ENCODE measurements around the gene ATMIN.

The ATMIN gene

DNA sequence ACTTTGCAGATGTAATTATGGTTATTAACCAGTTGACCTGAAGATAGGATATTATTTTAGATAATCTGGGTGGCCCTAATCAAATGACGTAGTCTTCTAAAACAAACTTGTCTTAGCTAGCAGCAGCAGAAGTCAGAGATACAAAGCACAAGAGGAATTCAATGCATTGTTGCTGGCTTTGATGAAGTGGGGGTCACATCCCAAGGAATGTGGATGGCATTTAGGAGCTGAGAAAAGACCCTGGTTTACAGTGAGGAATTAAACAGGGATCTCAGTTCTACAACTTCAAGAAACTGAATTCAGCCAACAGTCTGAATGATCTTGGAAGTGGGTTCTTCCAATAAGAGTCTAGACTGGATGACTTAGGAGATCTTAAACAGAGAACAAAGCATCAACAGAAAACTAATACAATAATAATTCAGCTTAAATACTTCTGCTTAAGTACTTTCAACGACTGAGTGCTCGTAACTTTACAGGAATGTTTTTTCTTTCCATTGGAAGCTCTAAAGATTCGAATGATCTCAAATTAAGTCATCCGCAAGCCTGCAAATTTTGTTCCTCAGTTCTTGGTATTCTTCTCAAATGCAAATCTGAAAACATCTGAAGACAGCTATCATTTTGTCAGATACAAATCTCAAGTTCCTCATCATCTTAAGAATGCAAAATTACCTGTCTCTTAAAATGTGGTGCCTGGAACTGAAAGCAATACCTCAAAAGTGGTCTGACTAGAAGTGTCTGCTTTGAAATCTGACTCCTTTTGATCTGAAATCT, 38.1 kb downstream of the ATMIN start:
- FAIRE-seq (no peak), DNase-seq (ENCODE audit: insufficient read length) (no peak)
- TF ChIP-seq TAF1 (IDR thresholded peaks at IDR 0.05; ENCODE audit: borderline replicate concordance, low read depth, low read length) = no peak
- no peak for TF ChIP-seq POLR2AphosphoS5 (IDR thresholded peaks at IDR 0.05; ENCODE audit: low read depth, low read length)
- TF ChIP-seq POLR2A (IDR thresholded peaks at IDR 0.05; ENCODE audit: low read depth, low read length) = no peak

GRCh38 chr16:81076566-81077075, 41.0 kb downstream of the ATMIN start:
- FAIRE-seq (no peak), DNase-seq (ENCODE audit: insufficient read length) (peak; percentile 63)
- TF ChIP-seq POLR2A (IDR thresholded peaks at IDR 0.05; ENCODE audit: low read depth, low read length) (no peak), TAF1 (IDR thresholded peaks at IDR 0.05; ENCODE audit: borderline replicate concordance, low read depth, low read length) (no peak; the same call in 1 of the 2 replicates), POLR2AphosphoS5 (IDR thresholded peaks at IDR 0.05; ENCODE audit: low read depth, low read length) (no peak)

- FAIRE-seq = peak; percentile 99
- TF ChIP-seq TAF1 (IDR thresholded peaks at IDR 0.05; ENCODE audit: borderline replicate concordance, low read depth, low read length) (no peak; the same call in none of the 2 replicates), POLR2AphosphoS5 (IDR thresholded peaks at IDR 0.05; ENCODE audit: low read depth, low read length) (peak; percentile 79), POLR2A (IDR thresholded peaks at IDR 0.05; ENCODE audit: low read depth, low read length) (peak; percentile 81)
- peak; percentile 93 for DNase-seq (ENCODE audit: insufficient read length)
Measured at GRCh38 chr16:81077076-81077940, 41.7 kb downstream of the ATMIN start, which contains the start of gene C16orf46. Gene C16orf46, minus strand, starts transcription at chr16:81077238. Its CDS starts 13,283 bp downstream, at chr16:81063955.

- FAIRE-seq = no peak
- TF ChIP-seq POLR2AphosphoS5 (IDR thresholded peaks at IDR 0.05; ENCODE audit: low read depth, low read length) (no peak), TAF1 (IDR thresholded peaks at IDR 0.05; ENCODE audit: borderline replicate concordance, low read depth, low read length) (no peak), POLR2A (IDR thresholded peaks at IDR 0.05; ENCODE audit: low read depth, low read length) (no peak)
- DNase-seq (ENCODE audit: insufficient read length) = no peak
Measured at GRCh38 chr16:81080233-81080632, 44.6 kb downstream of the ATMIN start.

DNA sequence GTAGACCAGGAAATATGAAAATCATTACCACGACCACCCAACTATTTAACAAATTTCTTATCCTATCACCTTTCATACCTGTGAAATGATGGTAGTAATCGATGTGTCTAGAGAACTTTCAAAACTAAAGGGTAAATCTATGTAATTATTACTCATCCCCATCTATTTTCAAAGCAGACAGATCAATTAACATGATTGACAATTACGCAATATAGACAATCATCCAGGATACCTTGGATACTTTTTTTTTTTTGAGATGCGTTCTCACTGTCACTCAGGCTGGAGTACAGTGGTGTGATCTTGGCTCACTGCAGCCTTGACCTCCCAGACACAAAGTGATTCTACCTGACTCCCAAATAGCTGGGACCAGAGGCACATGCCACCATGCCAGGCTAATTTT, 45.4 kb downstream of the ATMIN start:
- DNase-seq (ENCODE audit: insufficient read length) (no peak), FAIRE-seq (no peak)
- TF ChIP-seq TAF1 (IDR thresholded peaks at IDR 0.05; ENCODE audit: borderline replicate concordance, low read depth, low read length) = no peak
- no peak for TF ChIP-seq POLR2A (IDR thresholded peaks at IDR 0.05; ENCODE audit: low read depth, low read length)
- TF ChIP-seq POLR2AphosphoS5 (IDR thresholded peaks at IDR 0.05; ENCODE audit: low read depth, low read length) = no peak

DNA sequence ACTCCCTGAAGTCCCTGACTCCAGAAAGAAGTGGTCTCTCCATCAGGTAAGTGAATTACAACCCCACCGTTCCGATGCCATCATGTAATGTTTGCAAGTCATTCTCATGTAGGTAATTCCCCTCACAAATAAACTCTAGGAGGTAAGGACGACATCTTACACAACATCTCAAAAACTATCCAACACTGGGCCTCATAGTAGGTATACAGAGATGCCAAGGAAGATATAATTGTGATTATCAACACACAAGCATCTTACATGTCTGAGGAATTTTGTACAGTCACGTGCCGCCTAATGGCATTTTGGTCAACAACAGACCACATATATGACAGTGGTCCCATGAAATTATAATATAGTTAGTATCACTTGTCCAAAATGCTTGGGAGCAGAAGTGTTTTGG, 53.2 kb downstream of the ATMIN start:
- TF ChIP-seq TAF1 (IDR thresholded peaks at IDR 0.05; ENCODE audit: borderline replicate concordance, low read depth, low read length) (no peak), POLR2AphosphoS5 (IDR thresholded peaks at IDR 0.05; ENCODE audit: low read depth, low read length) (no peak), POLR2A (IDR thresholded peaks at IDR 0.05; ENCODE audit: low read depth, low read length) (no peak)
- FAIRE-seq = no peak
- no peak for DNase-seq (ENCODE audit: insufficient read length)

DNA sequence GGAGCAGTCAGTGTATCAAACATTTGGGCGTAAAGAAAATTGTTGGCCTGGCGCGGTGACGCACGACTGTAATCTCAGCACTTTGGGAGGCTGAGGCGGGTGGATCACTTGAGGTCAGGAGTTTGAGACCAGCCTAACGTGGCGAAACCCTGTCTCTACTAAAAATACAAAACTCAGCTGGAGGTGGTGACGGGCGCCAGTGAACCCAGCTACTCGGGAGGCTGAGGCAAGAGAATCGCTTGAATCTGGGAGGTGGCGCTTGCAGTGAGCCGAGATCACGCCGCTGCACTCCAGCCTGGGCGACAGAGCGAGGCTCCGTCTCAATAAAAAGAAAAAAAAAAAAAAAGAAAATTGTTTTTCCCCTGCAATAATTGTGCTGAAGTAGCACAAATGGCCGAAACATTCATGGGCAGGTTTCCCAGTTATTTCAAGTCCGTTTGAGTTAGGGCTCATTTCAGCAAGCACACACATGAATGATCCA, 59.2 kb downstream of the ATMIN start:
- TF ChIP-seq TAF1 (IDR thresholded peaks at IDR 0.05; ENCODE audit: borderline replicate concordance, low read depth, low read length) (no peak), POLR2AphosphoS5 (IDR thresholded peaks at IDR 0.05; ENCODE audit: low read depth, low read length) (no peak), POLR2A (IDR thresholded peaks at IDR 0.05; ENCODE audit: low read depth, low read length) (no peak)
- FAIRE-seq = no peak
- no peak for DNase-seq (ENCODE audit: insufficient read length)

- FAIRE-seq (no peak), DNase-seq (ENCODE audit: insufficient read length) (no peak)
- TF ChIP-seq POLR2AphosphoS5 (IDR thresholded peaks at IDR 0.05; ENCODE audit: low read depth, low read length) (no peak), POLR2A (IDR thresholded peaks at IDR 0.05; ENCODE audit: low read depth, low read length) (no peak), TAF1 (IDR thresholded peaks at IDR 0.05; ENCODE audit: borderline replicate concordance, low read depth, low read length) (no peak)
Measured at GRCh38 chr16:81095653-81095952, 60.0 kb downstream of the ATMIN start.

- FAIRE-seq = peak; percentile 97
- peak; percentile 95 for DNase-seq (ENCODE audit: insufficient read length)
- TF ChIP-seq TAF1 (IDR thresholded peaks at IDR 0.05; ENCODE audit: borderline replicate concordance, low read depth, low read length) (no peak), POLR2AphosphoS5 (IDR thresholded peaks at IDR 0.05; ENCODE audit: low read depth, low read length) (no peak), POLR2A (IDR thresholded peaks at IDR 0.05; ENCODE audit: low read depth, low read length) (no peak)
Measured at GRCh38 chr16:81095953-81096714, 60.5 kb downstream of the ATMIN start, which contains the start of gene GCSH. Gene GCSH, minus strand, starts transcription at chr16:81096395. Its CDS starts 117 bp downstream, at chr16:81096278.

GRCh38 chr16:81096715-81097208, 61.1 kb downstream of the ATMIN start:
- FAIRE-seq (no peak), DNase-seq (ENCODE audit: insufficient read length) (no peak)
- TF ChIP-seq POLR2A (IDR thresholded peaks at IDR 0.05; ENCODE audit: low read depth, low read length) = no peak
- no peak for TF ChIP-seq POLR2AphosphoS5 (IDR thresholded peaks at IDR 0.05; ENCODE audit: low read depth, low read length)
- no peak for TF ChIP-seq TAF1 (IDR thresholded peaks at IDR 0.05; ENCODE audit: borderline replicate concordance, low read depth, low read length)

Measured in GM12892 (cell line).